Measurements from ENCODE around the gene PBX3. TPM values are rescaled to one million over a fixed set of nuclear protein-coding genes. Genes with fewer than 3 reads are reported as not detected.

The PBX3 gene
- total RNA-seq, 1 donor from 2014 or later = 13.8 TPM

GRCh38 chr9:125959315-125959714 lies 212.1 kb downstream of the PBX3 start:
- ATAC-seq = no peak

- no peak for ATAC-seq
Measured at GRCh38 chr9:125959951-125960619, 212.9 kb downstream of the PBX3 start.

GRCh38 chr9:125960626-125961025 lies 213.5 kb downstream of the PBX3 start:
- no peak for ATAC-seq

- ATAC-seq = no peak
Measured at GRCh38 chr9:125961072-125961471, 213.9 kb downstream of the PBX3 start.

- ATAC-seq = no peak
Measured at GRCh38 chr9:125963932-125964331, 216.8 kb downstream of the PBX3 start.

- ATAC-seq = no peak
Measured at GRCh38 chr9:125964702-125965225, 217.6 kb downstream of the PBX3 start.

- ATAC-seq = no peak
Measured at GRCh38 chr9:125965477-125965876, 218.3 kb downstream of the PBX3 start.

GRCh38 chr9:125966466-125966865 lies 219.3 kb downstream of the PBX3 start:
- no peak for ATAC-seq

- ATAC-seq = no peak
Measured at GRCh38 chr9:125966959-125967711, 220.0 kb downstream of the PBX3 start.

GRCh38 chr9:125968714-125969374 lies 221.7 kb downstream of the PBX3 start:
- ATAC-seq = no peak

GRCh38 chr9:125969462-125969861 lies 222.3 kb downstream of the PBX3 start:
- no peak for ATAC-seq

GRCh38 chr9:125969868-125970267 lies 222.7 kb downstream of the PBX3 start:
- ATAC-seq = no peak

- no peak for ATAC-seq
Measured at GRCh38 chr9:125970340-125970739, 223.2 kb downstream of the PBX3 start.

- no peak for ATAC-seq
Measured at GRCh38 chr9:125971050-125971449, 223.9 kb downstream of the PBX3 start.

GRCh38 chr9:125972012-125972729 lies 225.0 kb downstream of the PBX3 start:
- ATAC-seq = peak; percentile 98

GRCh38 chr9:125973547-125973946 lies 226.4 kb downstream of the PBX3 start:
- ATAC-seq = no peak

- ATAC-seq = no peak
Measured at GRCh38 chr9:125974705-125975104, 227.5 kb downstream of the PBX3 start.

- no peak for ATAC-seq
Measured at GRCh38 chr9:125977223-125977622, 230.1 kb downstream of the PBX3 start.

GRCh38 chr9:125979383-125979782 lies 232.2 kb downstream of the PBX3 start:
- no peak for ATAC-seq

- no peak for ATAC-seq
Measured at GRCh38 chr9:125982798-125983406, 235.7 kb downstream of the PBX3 start.

- ATAC-seq = no peak
Measured at GRCh38 chr9:125983681-125984080, 236.5 kb downstream of the PBX3 start.

GRCh38 chr9:125984461-125984860 lies 237.3 kb downstream of the PBX3 start:
- ATAC-seq = no peak
